ENCODE results near the gene PGAP3.

PGAP3 gene

GRCh38 chr17:39696731-39697130 is 8.9 kb upstream of the PGAP3 start:
- H3K4me1 ChIP-seq (ENCODE audit: insufficient read depth, low read length, poor library complexity, severe bottlenecking), result no peaks in the 10 kb centered on the region
- H3K9me2 ChIP-seq (replicated peaks; ENCODE audit: low read depth, low read length), result no peaks in the 10 kb centered on the region
- H3K36me3 ChIP-seq (ENCODE audit: insufficient read depth, low read length), result no peaks in the 10 kb centered on the region
- no peak for TF ChIP-seq CTCF (conservative IDR thresholded peaks at IDR 0.05; ENCODE audit: low read length)
- TF ChIP-seq EZH2phosphoT487 (IDR thresholded peaks at IDR 0.05; ENCODE audit: borderline replicate concordance), result no peak
- H3K27me3 ChIP-seq (ENCODE audit: insufficient read depth, low read length, poor library complexity, severe bottlenecking), result no peaks in the 10 kb centered on the region
- no peak overlapping the region for H3K4me3 ChIP-seq (ENCODE audit: low read length, poor library complexity, severe bottlenecking)
- no peaks in the 10 kb centered on the region for H3K79me2 ChIP-seq (ENCODE audit: insufficient read depth, low read length)
- no peaks in the 10 kb centered on the region for H3K9me3 ChIP-seq (ENCODE audit: insufficient read depth, low read depth, low read length)
- no peaks in the 10 kb centered on the region for H4K20me1 ChIP-seq (ENCODE audit: insufficient read depth, low read length, poor library complexity, severe bottlenecking)
- H3F3A ChIP-seq (ENCODE audit: low read depth), result no peaks in the 10 kb centered on the region
- no peak overlapping the region for H3K4me2 ChIP-seq (ENCODE audit: low read depth, low read length, poor library complexity, severe bottlenecking)
- H3K9ac ChIP-seq (ENCODE audit: low read depth, low read length, poor library complexity, severe bottlenecking), result no peak overlapping the region
- no peak overlapping the region for H2AFZ ChIP-seq (ENCODE audit: low read length)

GRCh38 chr17:39695089-39695474 is 7.2 kb upstream of the PGAP3 start:
- Histone ChIP-seq H3K79me2 (ENCODE audit: insufficient read depth, low read length) (no peaks in the 10 kb centered on the region), H3K27me3 (ENCODE audit: insufficient read depth, low read length, poor library complexity, severe bottlenecking) (peaks cover 10% of the 10 kb centered on the region), H3K36me3 (ENCODE audit: insufficient read depth, low read length) (no peaks in the 10 kb centered on the region), H2AFZ (ENCODE audit: low read length) (no peak overlapping the region), H3K4me2 (ENCODE audit: low read depth, low read length, poor library complexity, severe bottlenecking) (no peak overlapping the region), H3K4me3 (ENCODE audit: low read length, poor library complexity, severe bottlenecking) (no peak overlapping the region), H3K9me3 (ENCODE audit: insufficient read depth, low read depth, low read length) (no peaks in the 10 kb centered on the region), H3K9me2 (replicated peaks; ENCODE audit: low read depth, low read length) (no peaks in the 10 kb centered on the region), H3F3A (ENCODE audit: low read depth) (no peaks in the 10 kb centered on the region), H4K20me1 (ENCODE audit: insufficient read depth, low read length, poor library complexity, severe bottlenecking) (no peaks in the 10 kb centered on the region), H3K9ac (ENCODE audit: low read depth, low read length, poor library complexity, severe bottlenecking) (no peak overlapping the region), H3K4me1 (ENCODE audit: insufficient read depth, low read length, poor library complexity, severe bottlenecking) (no peaks in the 10 kb centered on the region)
- TF ChIP-seq CTCF (conservative IDR thresholded peaks at IDR 0.05; ENCODE audit: low read length) (no peak), EZH2phosphoT487 (IDR thresholded peaks at IDR 0.05; ENCODE audit: borderline replicate concordance) (no peak)

- H3K36me3 ChIP-seq (ENCODE audit: insufficient read depth, low read length), result no peaks in the 10 kb centered on the region
- no peaks in the 10 kb centered on the region for H4K20me1 ChIP-seq (ENCODE audit: insufficient read depth, low read length, poor library complexity, severe bottlenecking)
- H3K4me2 ChIP-seq (ENCODE audit: low read depth, low read length, poor library complexity, severe bottlenecking), result no peak overlapping the region
- H3K4me1 ChIP-seq (ENCODE audit: insufficient read depth, low read length, poor library complexity, severe bottlenecking), result no peaks in the 10 kb centered on the region
- H3K27me3 ChIP-seq (ENCODE audit: insufficient read depth, low read length, poor library complexity, severe bottlenecking), result peaks cover 12% of the 10 kb centered on the region
- no peaks in the 10 kb centered on the region for H3K9me3 ChIP-seq (ENCODE audit: insufficient read depth, low read depth, low read length)
- TF ChIP-seq EZH2phosphoT487 (IDR thresholded peaks at IDR 0.05; ENCODE audit: borderline replicate concordance) (no peak), CTCF (conservative IDR thresholded peaks at IDR 0.05; ENCODE audit: low read length) (no peak)
- no peak overlapping the region for H3K4me3 ChIP-seq (ENCODE audit: low read length, poor library complexity, severe bottlenecking)
- H3K79me2 ChIP-seq (ENCODE audit: insufficient read depth, low read length), result no peaks in the 10 kb centered on the region
- no peaks in the 10 kb centered on the region for H3F3A ChIP-seq (ENCODE audit: low read depth)
- H3K9me2 ChIP-seq (replicated peaks; ENCODE audit: low read depth, low read length), result no peaks in the 10 kb centered on the region
- H2AFZ ChIP-seq (ENCODE audit: low read length), result no peak overlapping the region
- no peak overlapping the region for H3K9ac ChIP-seq (ENCODE audit: low read depth, low read length, poor library complexity, severe bottlenecking)
These were observed 6.7 kb upstream of the PGAP3 start for GRCh38 chr17:39694593-39694992.

Data from Loucy (cell line).